Mucosa of descending colon (tissue), 3 donors: ENCODE data around the gene RFX3. TPM values are rescaled to one million over a fixed set of nuclear protein-coding genes. Genes with fewer than 3 reads are reported as not detected.

ENCODE experiments used
- ATAC-seq: fragments of 200-7000 bp; cut with Tn5 transposase; one replicate; pipeline ENCODE4 v1.9.1; 2020; ENCODE audit warnings: mild to moderate bottlenecking, moderate library complexity
- DNase-seq, 3 donors: peaks; one replicate each; pipeline ENCODE4 v3.0.0-alpha.2; 2020
- H3K36me3 ChIP-seq: fragments of 200-600 bp; one replicate; pipeline ENCODE4 v1.8.0; 2021; ENCODE audit warnings: low read depth, mild to moderate bottlenecking
- H3K4me1 ChIP-seq: fragments of 200-600 bp; one replicate; pipeline ENCODE4 v1.8.0; 2021; ENCODE audit warnings: low read depth, mild to moderate bottlenecking
- H3K4me3 ChIP-seq: fragments of 200-600 bp; one replicate; pipeline ENCODE4 v1.8.0; 2021; ENCODE audit warnings: mild to moderate bottlenecking
- H3K9me3 ChIP-seq: fragments of 200-600 bp; one replicate; pipeline ENCODE4 v1.8.0; 2021; ENCODE audit warnings: mild to moderate bottlenecking
- intact Hi-C, 2 donors: fragments of 100-400 bp; cut with DNase I in 1 of 2; cut with micrococcal nuclease in 1 of 2; formaldehyde crosslinking; loops; one replicate each; pipeline versions ENCODE4 v1.11.0 to v1.11.1; 2022; cut with DNase I, micrococcal nuclease
- total RNA-seq, 3 donors: library from RNA; stranded (reverse); fragmentation: NEBNext Ultra II Directional in 2 of 3; extraction: Animal tissue kit (Norgen Biotek cat#: 25700) in 2 of 3; gene quantifications; one replicate each; pipeline versions ENCODE4 v1.2.1 to v1.2.4, GENCODE V29; 2021 to 2023
- TF ChIP-seq, protein P1 (sequence below): fragments of 200-600 bp; IDR thresholded peaks from one replicate; pipeline ENCODE4 v1.8.0; 2022; ENCODE audit warnings: antibody characterized with exemption, mild to moderate bottlenecking
- donor health status: DM: no; HTN: no; CAD: no; lungs with moderate emphysema.
- donor health status: DM: no; HTN: no; CAD: no.
- donor health status: DM: no; HTN: yes; CAD: no.

The RFX3 gene
- total RNA-seq, 3 donors from 2014 or later: 12.0 to 13.3 (median 12.3) TPM

- ATAC-seq (no peak), DNase-seq (no peak)
- Histone ChIP-seq H3K36me3 (no peaks in the 10 kb centered on the region), H3K9me3 (no peaks in the 10 kb centered on the region), H3K4me1 (no peaks in the 10 kb centered on the region), H3K4me3 (no peak overlapping the region)
- TF ChIP-seq, protein P1, sequence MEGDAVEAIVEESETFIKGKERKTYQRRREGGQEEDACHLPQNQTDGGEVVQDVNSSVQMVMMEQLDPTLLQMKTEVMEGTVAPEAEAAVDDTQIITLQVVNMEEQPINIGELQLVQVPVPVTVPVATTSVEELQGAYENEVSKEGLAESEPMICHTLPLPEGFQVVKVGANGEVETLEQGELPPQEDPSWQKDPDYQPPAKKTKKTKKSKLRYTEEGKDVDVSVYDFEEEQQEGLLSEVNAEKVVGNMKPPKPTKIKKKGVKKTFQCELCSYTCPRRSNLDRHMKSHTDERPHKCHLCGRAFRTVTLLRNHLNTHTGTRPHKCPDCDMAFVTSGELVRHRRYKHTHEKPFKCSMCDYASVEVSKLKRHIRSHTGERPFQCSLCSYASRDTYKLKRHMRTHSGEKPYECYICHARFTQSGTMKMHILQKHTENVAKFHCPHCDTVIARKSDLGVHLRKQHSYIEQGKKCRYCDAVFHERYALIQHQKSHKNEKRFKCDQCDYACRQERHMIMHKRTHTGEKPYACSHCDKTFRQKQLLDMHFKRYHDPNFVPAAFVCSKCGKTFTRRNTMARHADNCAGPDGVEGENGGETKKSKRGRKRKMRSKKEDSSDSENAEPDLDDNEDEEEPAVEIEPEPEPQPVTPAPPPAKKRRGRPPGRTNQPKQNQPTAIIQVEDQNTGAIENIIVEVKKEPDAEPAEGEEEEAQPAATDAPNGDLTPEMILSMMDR: no peak
- intact Hi-C loops: no loop called here
These were observed 48.5 kb downstream of the RFX3 start for GRCh38 chr9:3477236-3477834.

DNA sequence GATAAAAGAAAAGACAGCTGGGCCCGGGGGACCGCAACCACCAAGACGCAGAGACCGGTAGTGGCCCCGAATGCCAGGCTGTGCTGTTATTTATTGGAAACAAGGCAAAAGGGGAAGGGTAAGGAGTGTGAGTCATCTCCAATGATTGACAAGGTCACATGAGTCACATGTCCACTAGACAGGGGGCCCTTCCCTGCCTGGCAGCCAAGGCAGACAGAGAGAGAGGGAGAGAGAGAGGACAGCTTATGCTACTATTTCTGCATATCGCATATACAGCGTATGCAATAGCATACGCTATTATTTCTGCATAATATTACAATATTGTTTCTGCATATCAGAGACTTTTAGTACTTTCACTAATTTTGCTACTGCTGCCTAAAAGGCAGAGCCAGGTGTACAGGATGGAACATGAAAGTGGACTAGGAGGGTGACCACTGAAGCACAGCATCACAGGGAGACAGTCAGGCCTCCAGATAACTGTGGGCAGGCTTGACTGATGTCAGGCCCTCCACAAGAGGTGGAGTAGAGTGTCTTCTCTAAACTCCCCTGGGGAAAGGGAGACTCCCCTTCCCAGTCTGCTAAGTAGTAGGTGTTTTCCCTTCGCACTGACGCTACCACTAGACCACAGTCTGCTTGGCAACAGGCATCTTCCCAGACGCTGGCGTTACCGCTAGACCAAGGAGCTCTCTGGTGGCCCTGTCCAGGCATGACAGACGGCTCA is 50.3 kb downstream of the RFX3 start:
- Histone ChIP-seq H3K4me1 (no peaks in the 10 kb centered on the region), H3K4me3 (no peak overlapping the region), H3K36me3 (no peaks in the 10 kb centered on the region), H3K9me3 (no peaks in the 10 kb centered on the region)
- intact Hi-C loops: no loop called here
- TF ChIP-seq, protein P1: no peak
- ATAC-seq (no peak), DNase-seq (peak in 1 of 3 donors; percentile 34)

DNA sequence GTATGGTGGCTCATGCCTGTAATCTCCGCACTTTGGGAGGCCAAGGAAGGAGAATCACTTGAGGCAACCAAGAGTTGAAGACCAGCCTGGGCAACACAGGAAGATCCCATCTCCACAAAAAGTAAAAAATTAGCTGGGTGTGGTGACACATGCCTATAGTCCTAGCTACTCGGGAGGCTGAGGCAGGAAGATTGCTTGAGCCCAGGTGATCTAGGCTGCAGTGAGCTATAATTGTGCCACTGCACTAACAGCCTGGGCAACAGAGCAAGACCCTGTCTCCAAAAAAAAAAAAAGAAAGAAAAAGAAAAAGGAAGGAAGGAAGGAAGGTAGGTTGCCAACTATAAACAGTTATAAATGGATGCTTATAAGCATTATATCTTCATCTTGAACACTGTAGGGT is 51.0 kb downstream of the RFX3 start:
- ATAC-seq (no peak), DNase-seq (no peak)
- H3K9me3 ChIP-seq: no peaks in the 10 kb centered on the region

GRCh38 chr9:3473405-3473804 is 52.4 kb downstream of the RFX3 start:
- TF ChIP-seq, protein P1: no peak
- H3K4me3 ChIP-seq: no peak overlapping the region
- H3K9me3 ChIP-seq: no peaks in the 10 kb centered on the region
- intact Hi-C loops: no loop called here
- ATAC-seq (peak; percentile 34), DNase-seq (no peak)
- H3K36me3 ChIP-seq: no peaks in the 10 kb centered on the region
- H3K4me1 ChIP-seq: no peaks in the 10 kb centered on the region

More for the DNA sequence above, 51.0 kb downstream of the RFX3 start:
- intact Hi-C loops: no loop called here
- Histone ChIP-seq H3K36me3 (no peaks in the 10 kb centered on the region), H3K4me1 (no peaks in the 10 kb centered on the region), H3K4me3 (no peak overlapping the region)
- TF ChIP-seq, protein P1: no peak

DNA sequence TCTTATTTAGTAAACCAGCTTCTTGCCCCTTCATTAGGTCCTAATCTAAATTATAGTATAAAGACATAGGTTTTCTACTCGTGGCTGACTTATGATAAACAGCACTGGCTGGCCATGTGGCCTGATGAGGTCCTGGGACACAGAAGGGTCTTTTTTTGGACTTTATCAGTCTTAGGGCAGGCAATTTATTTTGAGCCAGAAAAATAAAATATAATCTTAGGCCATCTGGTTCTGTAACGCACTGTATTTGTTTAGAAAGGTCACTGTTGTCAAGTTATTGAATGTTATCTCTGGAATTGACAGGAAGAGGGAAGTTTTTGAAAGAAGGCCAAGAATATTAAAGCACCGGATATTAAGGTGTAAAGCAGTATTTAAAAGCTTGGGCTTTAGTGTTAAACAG is 53.9 kb downstream of the RFX3 start:
- no peaks in the 10 kb centered on the region for H3K36me3 ChIP-seq
- no peaks in the 10 kb centered on the region for H3K4me1 ChIP-seq
- no peak for DNase-seq
- TF ChIP-seq, protein P1: no peak
- ATAC-seq: no peak
- no peaks in the 10 kb centered on the region for H3K9me3 ChIP-seq
- intact Hi-C loops: no loop called here
- no peak overlapping the region for H3K4me3 ChIP-seq
